Measurements from ENCODE around the gene ZIC1.

GRCh38 chr3:147449669-147450068, 40.5 kb downstream of the ZIC1 start:
- TF ChIP-seq, protein P1, sequence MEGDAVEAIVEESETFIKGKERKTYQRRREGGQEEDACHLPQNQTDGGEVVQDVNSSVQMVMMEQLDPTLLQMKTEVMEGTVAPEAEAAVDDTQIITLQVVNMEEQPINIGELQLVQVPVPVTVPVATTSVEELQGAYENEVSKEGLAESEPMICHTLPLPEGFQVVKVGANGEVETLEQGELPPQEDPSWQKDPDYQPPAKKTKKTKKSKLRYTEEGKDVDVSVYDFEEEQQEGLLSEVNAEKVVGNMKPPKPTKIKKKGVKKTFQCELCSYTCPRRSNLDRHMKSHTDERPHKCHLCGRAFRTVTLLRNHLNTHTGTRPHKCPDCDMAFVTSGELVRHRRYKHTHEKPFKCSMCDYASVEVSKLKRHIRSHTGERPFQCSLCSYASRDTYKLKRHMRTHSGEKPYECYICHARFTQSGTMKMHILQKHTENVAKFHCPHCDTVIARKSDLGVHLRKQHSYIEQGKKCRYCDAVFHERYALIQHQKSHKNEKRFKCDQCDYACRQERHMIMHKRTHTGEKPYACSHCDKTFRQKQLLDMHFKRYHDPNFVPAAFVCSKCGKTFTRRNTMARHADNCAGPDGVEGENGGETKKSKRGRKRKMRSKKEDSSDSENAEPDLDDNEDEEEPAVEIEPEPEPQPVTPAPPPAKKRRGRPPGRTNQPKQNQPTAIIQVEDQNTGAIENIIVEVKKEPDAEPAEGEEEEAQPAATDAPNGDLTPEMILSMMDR (conservative IDR thresholded peaks at IDR 0.05; ENCODE audit: low read length): no peak
- no peak for TF ChIP-seq EZH2phosphoT487 (IDR thresholded peaks at IDR 0.05; ENCODE audit: borderline replicate concordance, low read depth, low read length)
